Measurements from ENCODE around the gene AKAP17A. TPM values are rescaled to one million over a fixed set of nuclear protein-coding genes. Genes with fewer than 3 reads are reported as not detected.

AKAP17A gene
- total RNA-seq, 1 experiment from 2014 or later, result 35.4 TPM

GRCh38 chrX:1595711-1596060 lies 4.3 kb downstream of the AKAP17A start:
- ATAC-seq, result no peak
- Histone ChIP-seq H3K4me2 (ENCODE audit: low read length) (no peak overlapping the region), H2AFZ (ENCODE audit: low read depth, low read length, poor library complexity, severe bottlenecking) (no peak overlapping the region), H3K36me3 (ENCODE audit: control insufficient read depth in 1 of 2, insufficient read depth in 2 of 2, low read length in 2 of 2) (peaks cover 11 to 34% of the 10 kb centered on the region in 2 experiments; a peak in 3 of 4 replicates), H3K4me3 (replicated peaks in 1 of 2; ENCODE audit: low read depth in 1 of 2, low read length in 2 of 2) (no peak overlapping the region), H3K9me3 (ENCODE audit: control insufficient read depth in 1 of 2, insufficient read depth in 1 of 2, low read depth in 1 of 2, low read length in 2 of 2) (no peaks in the 10 kb centered on the region), H3K9ac (ENCODE audit: low read length) (no peak overlapping the region), H3K9me2 (ENCODE audit: insufficient read depth) (no peaks in the 10 kb centered on the region), H3K27ac (ENCODE audit: low read depth, low read length) (no peak overlapping the region), H3K4me1 (ENCODE audit: control insufficient read depth in 1 of 2, insufficient read depth in 2 of 2, low read length in 2 of 2) (peaks cover 0 to 6% of the 10 kb centered on the region in 2 experiments; a peak in 2 of 4 replicates), H3K79me2 (ENCODE audit: insufficient read depth, low read length) (peaks cover 69% of the 10 kb centered on the region), H3K27me3 (ENCODE audit: insufficient read depth, low read length) (no peaks in the 10 kb centered on the region), H4K20me1 (ENCODE audit: insufficient read depth) (no peaks in the 10 kb centered on the region)
- RAD21 ChIA-PET (ENCODE audit: low non-redundant PET in 1 of 2, low total read pairs in 2 of 2, uncharacterized antibody in 2 of 2, unreplicated experiment in 2 of 2), result no interaction called here
- DNase-seq (ENCODE audit: low read depth, low spot score), result no peak
- intact Hi-C loops (cut with micrococcal nuclease), result no loop called here
- no TSS peak for BruUV-seq (replicated peaks)
- POLR2A ChIA-PET, result no interaction called here
- CTCF ChIA-PET, result no interaction called here
- no peak for TF ChIP-seq JUND (IDR thresholded peaks at IDR 0.05)
- no peak for TF ChIP-seq POLR2A (IDR thresholded peaks at IDR 0.05; ENCODE audit: borderline replicate concordance, extremely low read depth, insufficient read depth, insufficient read length)
- no peak for TF ChIP-seq CBX3 (IDR thresholded peaks at IDR 0.05; ENCODE audit: low read depth)
- TF ChIP-seq REST (IDR thresholded peaks at IDR 0.05; ENCODE audit: low read depth), result no peak
- TF ChIP-seq RAD21 (IDR thresholded peaks at IDR 0.05; ENCODE audit: low read depth), result no peak
- no peak for TF ChIP-seq EZH2phosphoT487 (IDR thresholded peaks at IDR 0.05; ENCODE audit: borderline replicate concordance)
- TF ChIP-seq MAX (IDR thresholded peaks at IDR 0.05), result no peak
- TF ChIP-seq EGR1 (IDR thresholded peaks at IDR 0.05; ENCODE audit: low read depth), result no peak
- TF ChIP-seq ZFX (IDR thresholded peaks at IDR 0.05), result no peak
- TF ChIP-seq ATF3 (IDR thresholded peaks at IDR 0.05), result no peak
- no peak for TF ChIP-seq CTCF (IDR thresholded peaks at IDR 0.05 in 2 of 3, conservative IDR thresholded peaks at IDR 0.05 in 1 of 3; ENCODE audit: borderline replicate concordance in 1 of 3, insufficient read depth in 1 of 3, low read depth in 2 of 3, low read length in 2 of 3)
- TF ChIP-seq SIN3A (IDR thresholded peaks at IDR 0.05; ENCODE audit: low read depth), result no peak
- TF ChIP-seq SRF (IDR thresholded peaks at IDR 0.05; ENCODE audit: low read depth), result no peak
- TF ChIP-seq TCF7L2 (IDR thresholded peaks at IDR 0.05; ENCODE audit: borderline replicate concordance, extremely low read depth, insufficient read depth, insufficient read length), result no peak
- no peak for TF ChIP-seq POLR2AphosphoS5 (IDR thresholded peaks at IDR 0.05; ENCODE audit: low read depth, low read length)
- TF ChIP-seq ELF1 (IDR thresholded peaks at IDR 0.05; ENCODE audit: borderline replicate concordance, low read depth), result no peak
- TF ChIP-seq ZNF274 (IDR thresholded peaks at IDR 0.05; ENCODE audit: low read depth, low read length), result no peak
